Neural cell (in vitro differentiated cells): ENCODE data around the gene RAP1GDS1.

Experiments used
- EZH2 ChIP-seq: fragments of 200-600, 300-800 bp; shearing (Covaris generic), sonication (generic); IDR thresholded peaks from 2 replicates; pipeline ENCODE4 v1.6.1; 2014; ENCODE audit warnings: antibody characterized with exemption, low read length, borderline replicate concordance, mild to moderate bottlenecking; ENCODE audit not compliant: insufficient read depth, poor library complexity, severe bottlenecking
- POLR2AphosphoS5 ChIP-seq: IDR thresholded peaks from 2 replicates; pipeline ENCODE4 v1.6.1; 2012
- TF ChIP-seq, protein P1 (sequence below): fragments of 450-650 bp; IDR thresholded peaks from 2 replicates; pipeline ENCODE4 v1.5.1; 2014; ENCODE audit warnings: antibody characterized with exemption, mild to moderate bottlenecking, moderate library complexity; ENCODE audit not compliant: poor library complexity, severe bottlenecking
- TF ChIP-seq, protein P2 (sequence below): IDR thresholded peaks from 2 replicates; pipeline ENCODE4 v1.6.1; 2012; ENCODE audit warnings: borderline replicate concordance

DNA sequence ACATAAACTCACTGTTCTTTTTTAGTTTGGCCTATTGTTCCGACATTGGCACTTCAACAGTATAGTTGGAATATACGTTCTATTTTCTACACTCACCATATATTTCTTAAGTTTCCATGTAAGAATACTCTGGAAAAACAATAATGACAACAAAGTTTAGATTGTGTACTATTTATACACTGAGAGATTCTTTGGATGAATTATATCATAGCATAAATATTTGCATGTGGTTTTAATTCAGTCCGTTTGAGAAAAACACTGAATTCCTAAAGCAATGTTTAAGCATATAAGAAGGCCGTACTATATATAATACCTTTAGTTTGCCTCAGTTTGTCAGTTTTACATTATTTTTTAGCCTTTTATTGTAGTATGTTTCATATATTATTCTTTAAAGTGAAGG is 82.4 kb downstream of the RAP1GDS1 start:
- TF ChIP-seq EZH2 (no peak), POLR2AphosphoS5 (no peak)
- TF ChIP-seq, protein P1, sequence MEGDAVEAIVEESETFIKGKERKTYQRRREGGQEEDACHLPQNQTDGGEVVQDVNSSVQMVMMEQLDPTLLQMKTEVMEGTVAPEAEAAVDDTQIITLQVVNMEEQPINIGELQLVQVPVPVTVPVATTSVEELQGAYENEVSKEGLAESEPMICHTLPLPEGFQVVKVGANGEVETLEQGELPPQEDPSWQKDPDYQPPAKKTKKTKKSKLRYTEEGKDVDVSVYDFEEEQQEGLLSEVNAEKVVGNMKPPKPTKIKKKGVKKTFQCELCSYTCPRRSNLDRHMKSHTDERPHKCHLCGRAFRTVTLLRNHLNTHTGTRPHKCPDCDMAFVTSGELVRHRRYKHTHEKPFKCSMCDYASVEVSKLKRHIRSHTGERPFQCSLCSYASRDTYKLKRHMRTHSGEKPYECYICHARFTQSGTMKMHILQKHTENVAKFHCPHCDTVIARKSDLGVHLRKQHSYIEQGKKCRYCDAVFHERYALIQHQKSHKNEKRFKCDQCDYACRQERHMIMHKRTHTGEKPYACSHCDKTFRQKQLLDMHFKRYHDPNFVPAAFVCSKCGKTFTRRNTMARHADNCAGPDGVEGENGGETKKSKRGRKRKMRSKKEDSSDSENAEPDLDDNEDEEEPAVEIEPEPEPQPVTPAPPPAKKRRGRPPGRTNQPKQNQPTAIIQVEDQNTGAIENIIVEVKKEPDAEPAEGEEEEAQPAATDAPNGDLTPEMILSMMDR: no peak
- TF ChIP-seq, protein P2, sequence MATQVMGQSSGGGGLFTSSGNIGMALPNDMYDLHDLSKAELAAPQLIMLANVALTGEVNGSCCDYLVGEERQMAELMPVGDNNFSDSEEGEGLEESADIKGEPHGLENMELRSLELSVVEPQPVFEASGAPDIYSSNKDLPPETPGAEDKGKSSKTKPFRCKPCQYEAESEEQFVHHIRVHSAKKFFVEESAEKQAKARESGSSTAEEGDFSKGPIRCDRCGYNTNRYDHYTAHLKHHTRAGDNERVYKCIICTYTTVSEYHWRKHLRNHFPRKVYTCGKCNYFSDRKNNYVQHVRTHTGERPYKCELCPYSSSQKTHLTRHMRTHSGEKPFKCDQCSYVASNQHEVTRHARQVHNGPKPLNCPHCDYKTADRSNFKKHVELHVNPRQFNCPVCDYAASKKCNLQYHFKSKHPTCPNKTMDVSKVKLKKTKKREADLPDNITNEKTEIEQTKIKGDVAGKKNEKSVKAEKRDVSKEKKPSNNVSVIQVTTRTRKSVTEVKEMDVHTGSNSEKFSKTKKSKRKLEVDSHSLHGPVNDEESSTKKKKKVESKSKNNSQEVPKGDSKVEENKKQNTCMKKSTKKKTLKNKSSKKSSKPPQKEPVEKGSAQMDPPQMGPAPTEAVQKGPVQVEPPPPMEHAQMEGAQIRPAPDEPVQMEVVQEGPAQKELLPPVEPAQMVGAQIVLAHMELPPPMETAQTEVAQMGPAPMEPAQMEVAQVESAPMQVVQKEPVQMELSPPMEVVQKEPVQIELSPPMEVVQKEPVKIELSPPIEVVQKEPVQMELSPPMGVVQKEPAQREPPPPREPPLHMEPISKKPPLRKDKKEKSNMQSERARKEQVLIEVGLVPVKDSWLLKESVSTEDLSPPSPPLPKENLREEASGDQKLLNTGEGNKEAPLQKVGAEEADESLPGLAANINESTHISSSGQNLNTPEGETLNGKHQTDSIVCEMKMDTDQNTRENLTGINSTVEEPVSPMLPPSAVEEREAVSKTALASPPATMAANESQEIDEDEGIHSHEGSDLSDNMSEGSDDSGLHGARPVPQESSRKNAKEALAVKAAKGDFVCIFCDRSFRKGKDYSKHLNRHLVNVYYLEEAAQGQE: no peak
